ENCODE results near the gene OTOS.

OTOS gene

GRCh38 chr2:240140511-240140910 is at the start of gene OTOS:
OTOS (minus strand) TSS chr2:240140658; CDS start chr2:240140326, 332 bp downstream.
- TF ChIP-seq MAX (IDR thresholded peaks at IDR 0.05) (no peak), CEBPB (IDR thresholded peaks at IDR 0.05) (no peak), EP300 (IDR thresholded peaks at IDR 0.05; ENCODE audit: borderline replicate concordance) (no peak), REST (IDR thresholded peaks at IDR 0.05; ENCODE audit: low read depth) (no peak)

GRCh38 chr2:240189686-240190085 is 49.2 kb upstream of the OTOS start:
- TF ChIP-seq RAD21 (IDR thresholded peaks at IDR 0.05; ENCODE audit: low read depth) = no peak
- no peak for TF ChIP-seq REST (IDR thresholded peaks at IDR 0.05; ENCODE audit: low read depth)
- no peak for TF ChIP-seq TAF1 (IDR thresholded peaks at IDR 0.05; ENCODE audit: low read depth)

GRCh38 chr2:240187989-240188590 is 47.6 kb upstream of the OTOS start:
- TF ChIP-seq RAD21 (IDR thresholded peaks at IDR 0.05; ENCODE audit: low read depth) (no peak), REST (IDR thresholded peaks at IDR 0.05; ENCODE audit: low read depth) (no peak), CREB1 (IDR thresholded peaks at IDR 0.05; ENCODE audit: low read depth) (no peak), CEBPB (IDR thresholded peaks at IDR 0.05) (no peak), EGR1 (IDR thresholded peaks at IDR 0.05) (no peak), USF1 (IDR thresholded peaks at IDR 0.05) (no peak), EP300 (IDR thresholded peaks at IDR 0.05; ENCODE audit: borderline replicate concordance) (no peak), TAF1 (IDR thresholded peaks at IDR 0.05; ENCODE audit: low read depth) (no peak), YY1 (IDR thresholded peaks at IDR 0.05; ENCODE audit: low read depth) (no peak)

- TF ChIP-seq YY1 (IDR thresholded peaks at IDR 0.05; ENCODE audit: low read depth) = no peak
These were observed 45.8 kb upstream of the OTOS start for GRCh38 chr2:240186191-240186725.

GRCh38 chr2:240184656-240185055 is 44.2 kb upstream of the OTOS start:
- TF ChIP-seq USF1 (IDR thresholded peaks at IDR 0.05) (no peak), EGR1 (IDR thresholded peaks at IDR 0.05) (no peak), YY1 (IDR thresholded peaks at IDR 0.05; ENCODE audit: low read depth) (no peak), CREB1 (IDR thresholded peaks at IDR 0.05; ENCODE audit: low read depth) (no peak), TCF12 (IDR thresholded peaks at IDR 0.05; ENCODE audit: low read depth) (no peak), ZBTB7A (IDR thresholded peaks at IDR 0.05; ENCODE audit: low read depth) (no peak), RAD21 (IDR thresholded peaks at IDR 0.05; ENCODE audit: low read depth) (no peak), EP300 (IDR thresholded peaks at IDR 0.05; ENCODE audit: borderline replicate concordance) (no peak), MAX (IDR thresholded peaks at IDR 0.05) (no peak), FOXM1 (IDR thresholded peaks at IDR 0.05; ENCODE audit: borderline replicate concordance, low read depth) (no peak), REST (IDR thresholded peaks at IDR 0.05; ENCODE audit: low read depth) (no peak), CEBPB (IDR thresholded peaks at IDR 0.05) (no peak), TAF1 (IDR thresholded peaks at IDR 0.05; ENCODE audit: low read depth) (no peak), TEAD4 (IDR thresholded peaks at IDR 0.05) (no peak), NFIC (IDR thresholded peaks at IDR 0.05) (no peak)
